ENCODE results near the gene FKBP1B.

DNA sequence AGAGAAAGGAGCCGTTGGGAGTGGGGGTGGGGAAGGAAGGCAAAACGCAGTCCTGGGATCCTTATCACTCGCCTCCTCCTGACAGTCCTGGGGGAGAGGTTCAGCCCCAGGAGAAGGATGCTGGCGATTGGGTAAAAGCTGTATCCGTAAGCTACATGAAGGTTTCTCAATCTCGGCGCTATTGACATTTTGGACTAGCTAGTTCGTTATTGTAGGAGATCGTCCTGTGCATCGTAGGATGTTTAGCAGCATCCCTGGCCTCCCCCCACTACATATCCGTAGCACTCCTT is 35.6 kb downstream of the FKBP1B start:
- TF ChIP-seq, protein P1, sequence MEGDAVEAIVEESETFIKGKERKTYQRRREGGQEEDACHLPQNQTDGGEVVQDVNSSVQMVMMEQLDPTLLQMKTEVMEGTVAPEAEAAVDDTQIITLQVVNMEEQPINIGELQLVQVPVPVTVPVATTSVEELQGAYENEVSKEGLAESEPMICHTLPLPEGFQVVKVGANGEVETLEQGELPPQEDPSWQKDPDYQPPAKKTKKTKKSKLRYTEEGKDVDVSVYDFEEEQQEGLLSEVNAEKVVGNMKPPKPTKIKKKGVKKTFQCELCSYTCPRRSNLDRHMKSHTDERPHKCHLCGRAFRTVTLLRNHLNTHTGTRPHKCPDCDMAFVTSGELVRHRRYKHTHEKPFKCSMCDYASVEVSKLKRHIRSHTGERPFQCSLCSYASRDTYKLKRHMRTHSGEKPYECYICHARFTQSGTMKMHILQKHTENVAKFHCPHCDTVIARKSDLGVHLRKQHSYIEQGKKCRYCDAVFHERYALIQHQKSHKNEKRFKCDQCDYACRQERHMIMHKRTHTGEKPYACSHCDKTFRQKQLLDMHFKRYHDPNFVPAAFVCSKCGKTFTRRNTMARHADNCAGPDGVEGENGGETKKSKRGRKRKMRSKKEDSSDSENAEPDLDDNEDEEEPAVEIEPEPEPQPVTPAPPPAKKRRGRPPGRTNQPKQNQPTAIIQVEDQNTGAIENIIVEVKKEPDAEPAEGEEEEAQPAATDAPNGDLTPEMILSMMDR (IDR thresholded peaks at IDR 0.05; ENCODE audit: borderline replicate concordance, extremely low read depth, low read length, poor library complexity, severe bottlenecking): no peak
- TF ChIP-seq EZH2 (IDR thresholded peaks at IDR 0.05; ENCODE audit: borderline replicate concordance, low read depth, low read length, severe bottlenecking): no peak

All from DND-41 (cell line).